Pancreas (tissue), 10 donors: ENCODE results near the gene ACOX1. TPM values are rescaled to one million over a fixed set of nuclear protein-coding genes. Genes with fewer than 3 reads are reported as not detected.

Source experiments
- ATAC-seq, 4 donors: fragments of 200-7000 bp; cut with Tn5 transposase; one replicate each; pipeline versions ENCODE4 v1.8.0 to v1.9.1; 2020; ENCODE audit warnings: mild to moderate bottlenecking in 4 of 4, moderate library complexity in 4 of 4
- DNase-seq, 6 donors: peaks; one replicate each; pipeline ENCODE4 v3.0.0-alpha.2; 2020
- FAIRE-seq: peaks from 2 replicates; lab custom pipeline; 2012; peaks lifted over from hg19 to GRCh38; lab: Jason Lieb, UNC
- H3K27ac ChIP-seq, 4 donors: fragments of 200-600 bp; sonication (generic); 1 replicate in 3 of 4; 2 replicates in 1 of 4; pipeline versions ENCODE4 v1.5.0 to v1.8.0; 2020
- H3K27me3 ChIP-seq, 4 donors: fragments of 200-600 bp; one replicate each; pipeline ENCODE4 v1.8.0; 2021
- H3K36me3 ChIP-seq, 3 donors: fragments of 200-600 bp; sonication (generic) in 1 of 3; one replicate each; pipeline versions ENCODE4 v1.5.0 to v1.8.0; 2020 to 2021
- H3K4me1 ChIP-seq, 3 donors: fragments of 200-600 bp; one replicate each; pipeline ENCODE4 v1.8.0; 2021
- H3K4me3 ChIP-seq, 4 donors: fragments of 200-600 bp; sonication (generic) in 2 of 4; one replicate each; pipeline versions ENCODE4 v1.5.0 to v1.8.0; 2020 to 2021
- H3K9me3 ChIP-seq, 4 donors: fragments of 200-600 bp; one replicate each; pipeline ENCODE4 v1.8.0; 2021
- WGBS, 2 donors: extraction: QIAGEN DNeasy Blood & Tissue Kit; methylation state at CpG; one replicate each; pipeline ENCODE4 v1.1.7; 2013; 5-methylcytosine and 5-hydroxymethylcytosine counted together
- intact Hi-C, 3 donors: fragments of 100-400 bp; cut with DNase I; formaldehyde crosslinking; loops; one replicate each; pipeline versions ENCODE4 v1.11.1 to v1.14.2; 2022
- polyA plus RNA-seq, 2 donors: library from polyadenylated mRNA; stranded (reverse); fragments of 200-250 nt; gene quantifications; one replicate each; pipeline ENCODE4 v1.2.3, GENCODE V29; 2013
- total RNA-seq, 6 donors: library from RNA; stranded (reverse); fragmentation: NEBNext Ultra II Directional in 4 of 6; extraction: Animal tissue kit (Norgen Biotek cat#: 25700) in 4 of 6; gene quantifications; one replicate each; pipeline versions ENCODE4 v1.2.1 to v1.2.4, GENCODE V29; 2021 to 2023
- TF ChIP-seq, protein P1 (sequence below), 4 donors: fragments of 200-600 bp; sonication (generic) in 3 of 4; IDR thresholded peaks; one replicate each; pipeline versions ENCODE4 v1.5.0 to v1.8.0; 2021; ENCODE audit warnings: antibody characterized with exemption in 4 of 4
- donor health status: healthy with polysubstance abuse.
- donor health status: DM: no; HTN: no; CAD: no; lungs with moderate emphysema.
- donor health status: DM: no; HTN: no; CAD: no.
- donor health status: control.
- donor health status: control.
- donor health status: Bipolar disorder and iron deficiency.
- donor health status: DM: yes; HTN: yes; CAD: no.
- donor health status: DM: no; HTN: no; CAD: no.
- donor health status: DM: no; HTN: no; CAD: no.
- donor health status: DM: yes; HTN: yes; CAD: no.

Gene ACOX1
- total and polyA plus RNA-seq, 8 donors, result 16.3 to 74.2 (median 57.5) TPM

DNA sequence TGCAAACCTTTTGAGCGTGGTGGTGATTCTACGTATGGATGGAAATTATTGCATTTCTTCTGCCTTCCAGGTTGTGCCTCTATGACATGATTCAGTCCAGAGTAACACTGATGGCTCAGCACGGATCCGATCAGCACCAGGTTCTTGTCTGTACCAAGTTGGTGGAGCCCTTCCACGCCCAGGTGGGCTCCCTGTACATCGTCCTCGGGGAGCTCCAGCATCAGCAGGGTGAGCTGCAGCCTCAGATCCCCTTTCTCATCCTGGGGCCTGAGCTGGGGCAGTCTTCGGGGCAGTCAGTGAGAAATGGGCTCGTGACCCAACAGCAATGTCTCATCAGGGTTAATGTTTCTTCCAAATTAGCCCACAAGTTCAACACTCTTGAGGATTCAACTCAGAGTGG lies 12.4 kb upstream of the ACOX1 start:
- TF ChIP-seq, protein P1, sequence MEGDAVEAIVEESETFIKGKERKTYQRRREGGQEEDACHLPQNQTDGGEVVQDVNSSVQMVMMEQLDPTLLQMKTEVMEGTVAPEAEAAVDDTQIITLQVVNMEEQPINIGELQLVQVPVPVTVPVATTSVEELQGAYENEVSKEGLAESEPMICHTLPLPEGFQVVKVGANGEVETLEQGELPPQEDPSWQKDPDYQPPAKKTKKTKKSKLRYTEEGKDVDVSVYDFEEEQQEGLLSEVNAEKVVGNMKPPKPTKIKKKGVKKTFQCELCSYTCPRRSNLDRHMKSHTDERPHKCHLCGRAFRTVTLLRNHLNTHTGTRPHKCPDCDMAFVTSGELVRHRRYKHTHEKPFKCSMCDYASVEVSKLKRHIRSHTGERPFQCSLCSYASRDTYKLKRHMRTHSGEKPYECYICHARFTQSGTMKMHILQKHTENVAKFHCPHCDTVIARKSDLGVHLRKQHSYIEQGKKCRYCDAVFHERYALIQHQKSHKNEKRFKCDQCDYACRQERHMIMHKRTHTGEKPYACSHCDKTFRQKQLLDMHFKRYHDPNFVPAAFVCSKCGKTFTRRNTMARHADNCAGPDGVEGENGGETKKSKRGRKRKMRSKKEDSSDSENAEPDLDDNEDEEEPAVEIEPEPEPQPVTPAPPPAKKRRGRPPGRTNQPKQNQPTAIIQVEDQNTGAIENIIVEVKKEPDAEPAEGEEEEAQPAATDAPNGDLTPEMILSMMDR (IDR thresholded peaks at IDR 0.05), result no peak
- Histone ChIP-seq H3K36me3 (peaks cover 0 to 14% (median 0%) of the 10 kb centered on the region in 3 donors), H3K4me3 (no peak overlapping the region), H3K9me3 (no peaks in the 10 kb centered on the region), H3K4me1 (no peaks in the 10 kb centered on the region), H3K27me3 (no peaks in the 10 kb centered on the region), H3K27ac (no peak overlapping the region)
- DNase-seq (no peak), ATAC-seq (no peak), FAIRE-seq (no peak)
- intact Hi-C loops, result loop anchor here in 1 of 3 donors (10.0 kb wide), 1 partner anchor 77 kb away; no protein-coding TSS in a partner anchor
- WGBS, 2 donors, result 95 to 98% methylated on average over 9 of the region's 9 CpGs

- no peaks in the 10 kb centered on the region for H3K27me3 ChIP-seq
- intact Hi-C loops, result no loop called here
- H3K27ac ChIP-seq, result no peak overlapping the region
- 78 to 79% methylated on average over 4 of the region's 4 CpGs for WGBS, 2 donors
- ATAC-seq, result no peak
- peak in 1 of 6 donors; percentile 13 for DNase-seq
- TF ChIP-seq, protein P1 (IDR thresholded peaks at IDR 0.05), result no peak
- peaks cover 0 to 6% (median 0%) of the 10 kb centered on the region in 3 donors for H3K36me3 ChIP-seq
- H3K9me3 ChIP-seq, result no peaks in the 10 kb centered on the region
- peaks cover 13 to 24% (median 21%) of the 10 kb centered on the region in 3 donors for H3K4me1 ChIP-seq
- FAIRE-seq, result no peak
- no peak overlapping the region for H3K4me3 ChIP-seq
These were observed 8.1 kb upstream of the ACOX1 start for GRCh38 chr17:75987041-75987440.

GRCh38 chr17:75985986-75986385 lies 7.0 kb upstream of the ACOX1 start:
- Histone ChIP-seq H3K4me1 (peaks cover 24 to 34% (median 31%) of the 10 kb centered on the region in 3 donors), H3K27ac (no peak overlapping the region), H3K27me3 (no peaks in the 10 kb centered on the region), H3K4me3 (no peak overlapping the region), H3K36me3 (no peaks in the 10 kb centered on the region), H3K9me3 (no peaks in the 10 kb centered on the region)
- WGBS, 2 donors, result 79 to 88% methylated on average over 4 of the region's 4 CpGs
- ATAC-seq, result no peak
- no peak for FAIRE-seq
- TF ChIP-seq, protein P1 (IDR thresholded peaks at IDR 0.05), result no peak
- DNase-seq, result peak in 1 of 6 donors; percentile 3
- intact Hi-C loops, result no loop called here

DNA sequence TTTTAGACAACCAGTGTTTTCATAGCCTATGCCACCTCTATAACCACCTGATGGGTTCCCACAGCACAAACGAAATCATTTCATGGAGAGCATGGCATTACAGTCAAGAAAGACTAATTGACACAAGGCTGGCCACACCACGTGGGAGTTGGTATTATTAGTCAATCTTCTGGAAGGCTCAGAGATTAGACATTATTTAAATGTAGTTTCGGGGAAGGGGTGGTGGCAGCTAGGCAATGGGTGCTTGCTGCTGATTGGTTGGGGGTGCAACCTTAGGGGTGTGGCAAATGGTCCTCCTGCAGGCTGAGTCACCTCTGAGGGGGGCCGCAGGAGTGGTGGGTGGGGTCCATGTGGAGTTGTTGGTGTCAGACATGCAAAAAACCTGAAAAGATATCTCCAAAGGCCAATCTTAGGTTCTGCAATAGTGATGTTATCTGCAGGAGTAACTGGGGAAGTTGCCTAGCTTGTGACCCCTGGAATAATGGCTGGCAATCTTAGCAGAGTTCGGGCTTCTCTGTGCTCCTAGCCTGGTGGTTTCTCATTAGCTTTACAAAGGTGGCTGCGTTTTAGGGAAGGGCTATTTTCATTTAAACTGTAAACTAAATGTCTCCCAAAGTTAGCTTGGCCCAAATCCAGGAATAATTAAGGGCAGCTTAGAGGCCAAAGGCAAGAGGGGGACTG lies 4.7 kb upstream of the ACOX1 start:
- no peaks in the 10 kb centered on the region for H3K27me3 ChIP-seq
- TF ChIP-seq, protein P1 (IDR thresholded peaks at IDR 0.05), result no peak
- WGBS, 2 donors, result 11 to 13% methylated on average over 6 of the region's 6 CpGs
- peak overlapping the region; percentile 51 to 99 (median 80) for H3K27ac ChIP-seq
- intact Hi-C loops, result no loop called here
- no peaks in the 10 kb centered on the region for H3K9me3 ChIP-seq
- DNase-seq (peak; percentile 69 to 92 (median 85)), FAIRE-seq (no peak), ATAC-seq (peak; percentile 44 to 62 (median 58))
- no peak overlapping the region for H3K4me3 ChIP-seq
- H3K36me3 ChIP-seq, result no peaks in the 10 kb centered on the region
- H3K4me1 ChIP-seq, result peaks cover 24 to 42% (median 42%) of the 10 kb centered on the region in 3 donors
